ENCODE measurements around the gene COX4I1. TPM values are rescaled to one million over a fixed set of nuclear protein-coding genes. Genes with fewer than 3 reads are reported as not detected.

The COX4I1 gene
- total RNA-seq, 1 experiment from 2014 or later, result 506 TPM

DNA sequence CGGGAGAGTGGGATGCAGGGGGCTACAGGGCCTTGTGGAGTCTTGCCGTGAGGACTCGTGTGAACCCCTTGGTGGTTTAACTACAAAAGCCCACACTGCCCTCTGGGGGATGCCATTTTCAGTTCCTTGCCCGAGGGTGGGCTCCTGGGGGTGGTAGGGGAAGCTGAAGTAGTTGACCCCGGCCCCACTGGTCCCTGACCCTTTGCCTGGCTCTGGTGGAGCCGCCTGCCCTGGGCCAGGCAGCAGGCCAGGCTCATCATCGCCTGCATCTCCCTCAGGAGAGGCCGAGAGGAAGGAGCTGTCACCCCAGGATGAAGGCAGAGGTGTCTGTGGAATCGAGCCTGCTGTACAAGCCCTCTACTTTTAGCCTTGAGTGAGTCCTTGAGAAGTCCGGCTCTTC, 10.2 kb downstream of the COX4I1 start:
- Mint-ChIP-seq H3K9me3 (no peaks in the 10 kb centered on the region; a peak in 1 of 5 replicates), H3K4me1 (peaks cover 5 to 10% of the 10 kb centered on the region in 2 experiments), H3K36me3 (ENCODE audit: insufficient read depth in 1 of 3, low read depth in 3 of 3) (peaks cover 24 to 35% (median 28%) of the 10 kb centered on the region in 3 experiments), H3K27ac (no peak overlapping the region; a peak in 1 of 7 replicates), H3K27me3 (ENCODE audit: low read depth) (peaks cover 15% of the 10 kb centered on the region), H3K4me3 (no peak overlapping the region)
- H4K5ac ChIP-seq (ENCODE audit: insufficient read length, low read depth, low read length), result no peak overlapping the region
- H3K56ac ChIP-seq (ENCODE audit: insufficient read length, low read depth, low read length), result no peak overlapping the region
- no peak overlapping the region for H2BK12ac ChIP-seq (ENCODE audit: insufficient read length, low read depth, low read length)
- H3K79me1 ChIP-seq (ENCODE audit: insufficient read depth, low read depth, low read length, poor library complexity, severe bottlenecking), result no peaks in the 10 kb centered on the region
- no CpG with 5 or more reads among the region's 10 CpGs for WGBS (ENCODE audit: extremely low coverage, insufficient read length, low lambda C conversion rate)
- no peaks in the 10 kb centered on the region; the same call in 1 of the 2 replicates for H3K79me2 ChIP-seq (ENCODE audit: insufficient read depth, low read length)
- H2AK5ac ChIP-seq (ENCODE audit: insufficient read length, low read length), result no peak overlapping the region
- no peak overlapping the region for H2BK120ac ChIP-seq (ENCODE audit: low read depth, low read length, poor library complexity, severe bottlenecking)
- H3K4ac ChIP-seq (ENCODE audit: low read depth, low read length), result no peak overlapping the region
- no peak overlapping the region for H2BK15ac ChIP-seq (ENCODE audit: low read depth, low read length)
- no peaks in the 10 kb centered on the region for H3K4me1 ChIP-seq (ENCODE audit: insufficient read depth, low read length)
- no peak overlapping the region for H3K23ac ChIP-seq (ENCODE audit: insufficient read length, low read depth, low read length)
- H4K91ac ChIP-seq (ENCODE audit: insufficient read length, low read depth, low read length), result no peak overlapping the region
- no peak overlapping the region for H3K18ac ChIP-seq (ENCODE audit: insufficient read length, low read depth, low read length)
- H3K27ac ChIP-seq (ENCODE audit: insufficient read length, low read depth, low read length), result no peak overlapping the region
- no peak overlapping the region for H3K9ac ChIP-seq (ENCODE audit: extremely low read depth, insufficient read length, low read length)
- no peaks in the 10 kb centered on the region for H3K9me3 ChIP-seq (ENCODE audit: control insufficient read depth, low read depth, low read length)
- H4K8ac ChIP-seq (replicated peaks; ENCODE audit: insufficient read length, low read depth, low read length), result no peak overlapping the region
- no peak overlapping the region for H3K4me2 ChIP-seq (ENCODE audit: insufficient read depth, insufficient read length, low read length)
- H2AFZ ChIP-seq (ENCODE audit: low read length), result no peak overlapping the region
- no peaks in the 10 kb centered on the region; the same call in 1 of the 2 replicates for H3K27me3 ChIP-seq (ENCODE audit: insufficient read depth, low read length)
- no peak overlapping the region for H3K14ac ChIP-seq (ENCODE audit: insufficient read depth, low read length)
- TF ChIP-seq, protein P1, sequence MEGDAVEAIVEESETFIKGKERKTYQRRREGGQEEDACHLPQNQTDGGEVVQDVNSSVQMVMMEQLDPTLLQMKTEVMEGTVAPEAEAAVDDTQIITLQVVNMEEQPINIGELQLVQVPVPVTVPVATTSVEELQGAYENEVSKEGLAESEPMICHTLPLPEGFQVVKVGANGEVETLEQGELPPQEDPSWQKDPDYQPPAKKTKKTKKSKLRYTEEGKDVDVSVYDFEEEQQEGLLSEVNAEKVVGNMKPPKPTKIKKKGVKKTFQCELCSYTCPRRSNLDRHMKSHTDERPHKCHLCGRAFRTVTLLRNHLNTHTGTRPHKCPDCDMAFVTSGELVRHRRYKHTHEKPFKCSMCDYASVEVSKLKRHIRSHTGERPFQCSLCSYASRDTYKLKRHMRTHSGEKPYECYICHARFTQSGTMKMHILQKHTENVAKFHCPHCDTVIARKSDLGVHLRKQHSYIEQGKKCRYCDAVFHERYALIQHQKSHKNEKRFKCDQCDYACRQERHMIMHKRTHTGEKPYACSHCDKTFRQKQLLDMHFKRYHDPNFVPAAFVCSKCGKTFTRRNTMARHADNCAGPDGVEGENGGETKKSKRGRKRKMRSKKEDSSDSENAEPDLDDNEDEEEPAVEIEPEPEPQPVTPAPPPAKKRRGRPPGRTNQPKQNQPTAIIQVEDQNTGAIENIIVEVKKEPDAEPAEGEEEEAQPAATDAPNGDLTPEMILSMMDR (conservative IDR thresholded peaks at IDR 0.05), result no peak
- H2BK5ac ChIP-seq (ENCODE audit: insufficient read length, low read length), result no peak overlapping the region
- H3T11ph ChIP-seq (ENCODE audit: low read length), result no peak overlapping the region
- H3K23me2 ChIP-seq (ENCODE audit: insufficient read length, low read depth, low read length, poor library complexity, severe bottlenecking), result no peaks in the 10 kb centered on the region
- no peak for DNase-seq
- H2BK20ac ChIP-seq (ENCODE audit: low read depth, low read length, poor library complexity, severe bottlenecking), result no peak overlapping the region
- no peaks in the 10 kb centered on the region for H4K20me1 ChIP-seq (ENCODE audit: control insufficient read depth, insufficient read depth, insufficient read length)

Measured in H9 (cell line).